GM23338 (cell line): ENCODE measurements around the gene FUT7. TPM values are rescaled to one million over a fixed set of nuclear protein-coding genes. Genes with fewer than 3 reads are reported as not detected.

Experiments used
- ATAC-seq: fragments of 200-7000 bp; cut with Tn5 transposase; 3 replicates; pipeline ENCODE4 v1.9.1; 2020
- DNase-seq: peaks from one replicate; pipeline ENCODE4 v3.0.0-alpha.2; 2015; ENCODE audit warnings: low spot score
- H2AFZ ChIP-seq: fragments of 200-600 bp; sonication (generic); 2 replicates; pipeline ENCODE4 v1.8.0; 2016; ENCODE audit warnings: antibody characterized with exemption, mild to moderate bottlenecking, moderate library complexity
- H3F3A ChIP-seq: fragments of 200-600 bp; sonication (generic); replicated peaks from 2 replicates; pipeline ENCODE4 v1.8.0; 2017; ENCODE audit warnings: antibody characterized with exemption, mixed run types, low read depth
- H3K27ac ChIP-seq: fragments of 200-600 bp; sonication (generic); 2 replicates; pipeline ENCODE4 v1.6.1; 2016; ENCODE audit warnings: low read depth
- H3K27me3 ChIP-seq: fragments of 200-600 bp; sonication (generic); 2 replicates; pipeline ENCODE4 v1.8.0; 2016; ENCODE audit warnings: mild to moderate bottlenecking, mixed run types, moderate library complexity; ENCODE audit not compliant: insufficient read depth
- H3K36me3 ChIP-seq: fragments of 200-600 bp; sonication (generic); 2 replicates; pipeline ENCODE4 v1.8.0; 2016; ENCODE audit warnings: mild to moderate bottlenecking; ENCODE audit not compliant: insufficient read depth
- H3K4me1 ChIP-seq: fragments of 200-600 bp; sonication (generic); 2 replicates; pipeline ENCODE4 v1.8.0; 2016; ENCODE audit warnings: mild to moderate bottlenecking, moderate library complexity; ENCODE audit not compliant: insufficient read depth
- H3K4me2 ChIP-seq: fragments of 200-600 bp; sonication (generic); 2 replicates; pipeline ENCODE4 v1.7.1; 2017; ENCODE audit warnings: mixed run types
- H3K4me3 ChIP-seq: fragments of 200-600 bp; sonication (generic); 2 replicates; pipeline ENCODE4 v1.6.1; 2016; ENCODE audit warnings: mixed run types
- H3K79me2 ChIP-seq: fragments of 200-600 bp; sonication (generic); replicated peaks from 2 replicates; pipeline ENCODE4 v1.8.0; 2017; ENCODE audit warnings: mild to moderate bottlenecking; ENCODE audit not compliant: insufficient read depth
- H3K9me2 ChIP-seq: fragments of 200-600 bp; sonication (generic); 2 replicates; pipeline ENCODE4 v1.8.0; 2017; ENCODE audit not compliant: insufficient read depth
- H4K20me1 ChIP-seq: fragments of 200-600 bp; sonication (generic); replicated peaks from 2 replicates; pipeline ENCODE4 v1.8.0; 2017; ENCODE audit warnings: mild to moderate bottlenecking; ENCODE audit not compliant: insufficient read depth
- H3K27ac Mint-ChIP-seq: 2 replicates; pipeline ENCODE4 v1.8.0; 2020; ENCODE audit warnings: inconsistent platforms, mild to moderate bottlenecking, moderate library complexity, mixed read lengths
- H3K27me3 Mint-ChIP-seq: 3 replicates; pipeline ENCODE4 v1.8.0; 2022; ENCODE audit warnings: low read depth, mild to moderate bottlenecking, moderate library complexity, mixed read lengths, inconsistent platforms; ENCODE audit not compliant: insufficient read depth, poor library complexity
- H3K36me3 Mint-ChIP-seq: 3 replicates; pipeline ENCODE4 v1.8.0; 2021; ENCODE audit warnings: low read depth, mild to moderate bottlenecking, inconsistent platforms, moderate library complexity, mixed read lengths
- H3K4me1 Mint-ChIP-seq: 3 replicates; pipeline ENCODE4 v1.8.0; 2020; ENCODE audit warnings: mild to moderate bottlenecking, inconsistent platforms, mixed read lengths
- H3K4me3 Mint-ChIP-seq: 3 replicates; pipeline ENCODE4 v1.8.0; 2021; ENCODE audit warnings: moderate library complexity, mild to moderate bottlenecking, inconsistent platforms, mixed read lengths
- H3K9me3 Mint-ChIP-seq: 3 replicates; pipeline ENCODE4 v1.8.0; 2020; ENCODE audit warnings: moderate library complexity, mild to moderate bottlenecking, inconsistent platforms, mixed read lengths
- CTCF ChIP-seq, 2 experiments: fragments of 200-600 bp in 1 of 2; sonication (generic) in 1 of 2; conservative IDR thresholded peaks; 2 replicates each; pipeline versions ENCODE4 v1.5.1 to v1.6.1; 2016 to 2017; ENCODE audit warnings: antibody characterized with exemption in 2 of 2, low read depth in 2 of 2, mild to moderate bottlenecking in 2 of 2, moderate library complexity in 1 of 2
- EZH2phosphoT487 ChIP-seq: fragments of 200-600 bp; sonication (generic); IDR thresholded peaks from one replicate; pipeline ENCODE4 v1.8.1; 2018; ENCODE audit warnings: antibody characterized with exemption; ENCODE audit not compliant: unreplicated experiment
- NANOG ChIP-seq: IDR thresholded peaks from 2 replicates; pipeline ENCODE4 v1.6.1; 2016; ENCODE audit warnings: antibody characterized with exemption, borderline replicate concordance
- POLR2AphosphoS5 ChIP-seq: IDR thresholded peaks from 2 replicates; pipeline ENCODE4 v1.6.1; 2016; ENCODE audit warnings: antibody characterized with exemption, low read depth
- STAT1 ChIP-seq: IDR thresholded peaks from one replicate; pipeline ENCODE4 v1.6.1; 2016; ENCODE audit warnings: antibody characterized with exemption; ENCODE audit not compliant: unreplicated experiment
- ZNF331 ChIP-seq: fragments of 250-450 bp; sonication (Bioruptor Pico); IDR thresholded peaks from 2 replicates; pipeline ENCODE4 v1.5.0; 2020; ENCODE audit warnings: low read depth, mild to moderate bottlenecking, moderate library complexity
- ZNF462 ChIP-seq: fragments of 250-450 bp; sonication (Bioruptor Pico); IDR thresholded peaks from 2 replicates; pipeline ENCODE4 v1.5.0; 2020; ENCODE audit warnings: mild to moderate bottlenecking, moderate library complexity
- polyA plus RNA-seq: library from polyadenylated mRNA; unstranded; fragments of >200 nt; fragmentation: Nextera tagmentation; extraction: Ambion mirVana; gene quantifications from 2 replicates; pipeline ENCODE4 v1.2.1, GENCODE V29; 2016
- total RNA-seq: library from RNA; depleted of rRNA; stranded (reverse); fragments of >200 nt; shearing (Covaris generic); gene quantifications from 2 replicates; pipeline ENCODE4 v1.2.3, GENCODE V29; 2014

FUT7 gene
- total and polyA plus RNA-seq, 2 experiments from 2014 or later, result not detected

GRCh38 chr9:136990242-136990911 is 41.5 kb downstream of the FUT7 start:
- H3K4me2 ChIP-seq, result no peak overlapping the region
- H3K36me3 Mint-ChIP-seq, result no peaks in the 10 kb centered on the region; the same call in 2 of the 3 replicates
- H3K4me3 ChIP-seq, result no peak overlapping the region
- no peaks in the 10 kb centered on the region for H3K9me2 ChIP-seq
- H3K27ac Mint-ChIP-seq, result no peak overlapping the region
- DNase-seq, result no peak
- peak overlapping the region; percentile 16; the same call in 1 of the 3 replicates for H3K4me3 Mint-ChIP-seq
- no peaks in the 10 kb centered on the region for H3F3A ChIP-seq
- ATAC-seq, result no peak
- H3K9me3 Mint-ChIP-seq, result peaks cover 10% of the 10 kb centered on the region
- peaks cover 3% of the 10 kb centered on the region; the same call in 1 of the 2 replicates for H3K4me1 ChIP-seq
- H3K27me3 ChIP-seq, result peaks cover 45% of the 10 kb centered on the region
- no peaks in the 10 kb centered on the region for H3K79me2 ChIP-seq
- H3K4me1 Mint-ChIP-seq, result no peaks in the 10 kb centered on the region; the same call in 2 of the 3 replicates
- H4K20me1 ChIP-seq, result no peaks in the 10 kb centered on the region
- H3K36me3 ChIP-seq, result no peaks in the 10 kb centered on the region
- TF ChIP-seq CTCF (conservative IDR thresholded peaks at IDR 0.05; ENCODE audit: low read depth in 2 of 2) (no peak), EZH2phosphoT487 (no peak), NANOG (no peak), ZNF331 (no peak), POLR2AphosphoS5 (no peak), ZNF462 (no peak), STAT1 (no peak)
- peaks cover 33% of the 10 kb centered on the region for H3K27me3 Mint-ChIP-seq
- H3K27ac ChIP-seq, result no peak overlapping the region
- H2AFZ ChIP-seq, result no peak overlapping the region
